Caki2 (cell line): ENCODE results near the gene ARMC6. TPM values are rescaled to one million over a fixed set of nuclear protein-coding genes. Genes with fewer than 3 reads are reported as not detected.
A peak's percentile ranks its signal among the peaks of the same experiment; 100 is the strongest.
"Not testable (repeated sequence)": the region's sequence is repeated elsewhere in the genome, so short reads cannot be mapped to it uniquely, and the experiment has no call there.

Source experiments
- DNase-seq: peaks from one replicate; pipeline ENCODE4 v3.0.0-alpha.2; 2015; ENCODE audit warnings: low read depth
- in situ Hi-C: cut with HindIII; loops from 2 replicates; pipeline ENCODE4 v1.10.0; 2016; ENCODE audit warnings: low sequenced_read_pairs, low pct_unique_long_range_greater_than_20kb, mixed read lengths
- total RNA-seq: library from RNA; depleted of rRNA; stranded (reverse); fragments of >200 nt; shearing (Covaris generic); gene quantifications from 2 replicates; pipeline ENCODE4 v1.2.3, GENCODE V29; 2014; ENCODE audit warnings: low replicate concordance; rRNA removed

ARMC6 gene
- total RNA-seq, 1 experiment from 2014 or later, result 99.9 TPM

GRCh38 chr19:19096641-19097627 lies 63.5 kb downstream of the ARMC6 start:
- in situ Hi-C loops, result no loop called here
- no peak for DNase-seq

- in situ Hi-C loops, result no loop called here
- DNase-seq, result no peak
Observed at GRCh38 chr19:19098084-19098702, 64.8 kb downstream of the ARMC6 start.

DNA sequence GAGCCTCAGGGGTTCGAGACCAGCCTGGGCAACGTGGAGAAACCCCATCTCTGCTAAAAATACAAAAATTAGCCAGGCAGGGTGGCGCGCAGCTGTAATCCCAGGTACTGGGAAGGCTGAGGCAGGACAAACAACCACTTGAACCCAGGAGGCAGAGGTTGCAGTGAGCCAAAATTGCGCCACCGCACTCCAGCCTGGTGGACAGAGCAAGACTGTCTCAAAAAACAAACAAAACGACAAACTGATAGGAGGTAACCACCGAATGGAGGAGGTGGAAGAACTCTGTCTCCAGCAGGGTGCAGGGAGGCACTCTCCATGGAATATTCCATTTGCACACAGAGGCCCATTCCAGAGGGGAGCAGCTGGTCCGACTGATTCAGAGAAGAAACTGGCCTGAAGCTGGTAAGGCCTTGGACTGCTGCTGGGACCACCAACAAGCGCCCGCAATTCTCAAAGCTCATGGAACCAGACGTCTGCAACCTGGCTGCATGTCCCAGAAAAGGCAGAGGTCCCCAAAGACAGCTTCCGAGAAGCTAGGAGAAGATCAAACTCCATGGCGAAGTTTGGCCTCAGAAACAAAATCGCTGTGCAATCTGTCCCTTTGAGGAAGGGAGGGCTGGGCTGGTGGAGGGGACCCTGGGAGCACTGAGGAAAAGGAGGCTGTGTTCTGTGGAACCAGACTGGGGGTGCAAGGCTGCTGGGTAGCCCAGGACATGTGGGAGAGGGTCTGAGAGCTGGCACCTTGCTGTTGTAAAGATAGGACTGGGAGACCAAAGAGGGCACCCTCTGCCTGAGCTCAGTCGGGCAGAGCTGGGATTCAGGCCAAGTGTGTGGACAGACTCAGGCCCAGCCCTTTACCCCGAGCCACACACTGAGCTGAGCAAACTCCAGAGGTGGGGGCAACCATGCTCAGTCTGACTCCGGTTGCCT lies 65.6 kb downstream of the ARMC6 start:
- DNase-seq, result no peak
- in situ Hi-C loops, result no loop called here

- no peak for DNase-seq
- in situ Hi-C loops, result no loop called here
Observed at GRCh38 chr19:19101540-19101939, 68.1 kb downstream of the ARMC6 start.

GRCh38 chr19:19102566-19102965 lies 69.2 kb downstream of the ARMC6 start:
- in situ Hi-C loops, DNase-seq: not testable (repeated sequence)

- no peak for DNase-seq
- in situ Hi-C loops, result no loop called here
Observed at GRCh38 chr19:19103167-19103566, 69.8 kb downstream of the ARMC6 start.

GRCh38 chr19:19105365-19106055 lies 72.1 kb downstream of the ARMC6 start:
- peak; percentile 69 for DNase-seq
- in situ Hi-C loops, result no loop called here

DNA sequence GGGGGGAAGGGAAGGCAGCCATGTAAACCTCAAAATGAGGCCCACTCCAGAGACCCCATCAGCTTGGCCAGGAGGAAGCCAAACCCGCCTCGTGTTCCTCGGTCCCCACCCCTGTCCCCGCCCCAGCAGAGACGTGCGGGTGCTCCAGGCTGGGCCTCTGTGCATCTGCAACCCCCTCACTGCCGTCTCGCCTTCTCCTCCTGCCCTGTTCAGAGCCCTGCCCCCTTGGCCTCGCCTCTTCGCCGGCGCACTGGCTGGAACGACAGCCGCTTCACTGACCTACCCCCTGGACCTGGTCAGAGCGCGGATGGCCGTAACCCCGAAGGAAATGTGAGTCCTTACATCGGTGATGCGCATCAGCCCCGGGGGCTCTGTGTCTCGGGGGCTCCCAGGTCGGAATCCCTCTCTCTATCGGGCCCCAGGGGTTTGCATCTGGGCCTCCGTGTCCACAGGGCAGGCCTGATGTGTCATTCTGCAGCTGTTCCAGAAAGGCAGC lies 72.7 kb downstream of the ARMC6 start:
- in situ Hi-C loops, result no loop called here
- no peak for DNase-seq

- in situ Hi-C loops, DNase-seq: not testable (repeated sequence)
Observed at GRCh38 chr19:19106938-19107337, 73.5 kb downstream of the ARMC6 start.

DNA sequence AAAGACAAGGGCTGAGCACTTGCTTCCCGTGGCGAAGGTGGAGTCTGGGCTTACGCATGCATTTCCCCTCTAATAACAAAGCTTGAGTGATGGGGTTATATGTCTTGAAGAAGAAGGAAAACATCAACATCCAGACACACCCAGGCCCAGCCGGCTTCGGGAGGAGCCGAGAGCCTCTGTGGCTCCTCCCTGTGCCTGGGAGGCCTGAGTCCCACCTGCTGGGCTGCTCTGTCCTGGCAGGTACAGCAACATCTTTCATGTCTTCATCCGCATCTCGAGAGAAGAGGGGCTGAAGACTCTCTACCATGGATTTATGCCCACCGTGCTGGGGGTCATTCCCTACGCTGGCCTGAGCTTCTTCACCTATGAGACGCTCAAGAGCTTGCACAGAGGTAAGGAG lies 74.3 kb downstream of the ARMC6 start:
- in situ Hi-C loops, result no loop called here
- no peak for DNase-seq

Other genes with a start within 250 kb of the ARMC6 start
- gene COMP, start 242.3 kb upstream of the ARMC6 start, total RNA-seq, result not detected in 2 replicates
- gene UPF1, start 201.6 kb upstream of the ARMC6 start, total RNA-seq, result 70.9 and 71.8 TPM in 2 replicates
- gene CERS1, start 137.4 kb upstream of the ARMC6 start, total RNA-seq, result 7.7 and 13.1 TPM in 2 replicates
- gene COPE, start 114.2 kb upstream of the ARMC6 start, total RNA-seq, result 596 and 615 TPM in 2 replicates
- gene DDX49, start 113.9 kb upstream of the ARMC6 start, total RNA-seq, result 91.7 and 101 TPM in 2 replicates
- gene HOMER3, start 92.4 kb upstream of the ARMC6 start, total RNA-seq, result 115 and 131 TPM in 2 replicates
- 33.4 and 36.5 TPM in 2 replicates for gene SUGP2, start 86 bp upstream of the ARMC6 start, total RNA-seq
- 5.1 and 7.8 TPM in 2 replicates for gene SLC25A42, start 30.4 kb downstream of the ARMC6 start, total RNA-seq
- gene TMEM161A, start 104.9 kb downstream of the ARMC6 start, total RNA-seq, result 32.3 and 34.1 TPM in 2 replicates
- 2.6 TPM in 1 of 2 replicates, not detected in the other for gene MEF2B, start 136.7 kb downstream of the ARMC6 start, total RNA-seq
- gene BORCS8, start 158.5 kb downstream of the ARMC6 start, total RNA-seq, result 32.9 and 47.2 TPM in 2 replicates
- gene RFXANK, start 158.7 kb downstream of the ARMC6 start, total RNA-seq, result 81.8 and 96.2 TPM in 2 replicates
- 59.3 and 78.3 TPM in 2 replicates for gene NR2C2AP, start 169.8 kb downstream of the ARMC6 start, total RNA-seq
- gene NCAN, start 178.4 kb downstream of the ARMC6 start, total RNA-seq, result not detected in 2 replicates
- not detected in 2 replicates for gene TM6SF2, start 239.7 kb downstream of the ARMC6 start, total RNA-seq